Kidney (tissue), 14 donors: ENCODE measurements around the gene DTX2. TPM values are rescaled to one million over a fixed set of nuclear protein-coding genes. Genes with fewer than 3 reads are reported as not detected.
"Not testable (repeated sequence)": the region's sequence is repeated elsewhere in the genome, so short reads cannot be mapped to it uniquely, and the experiment has no call there.

Experiments used
- DNase-seq, 5 donors: peaks; one replicate each; pipeline ENCODE4 v3.0.0-alpha.2; 2013 to 2020
- FAIRE-seq: peaks from 2 replicates; lab custom pipeline; 2012; peaks lifted over from hg19 to GRCh38; lab: Jason Lieb, UNC
- H3K27ac ChIP-seq, 2 donors: one replicate each; pipeline ENCODE4 v1.7.0; 2013; ENCODE audit warnings: low read depth in 2 of 2, low read length in 2 of 2, inconsistent platforms in 1 of 2
- H3K27me3 ChIP-seq: one replicate; pipeline ENCODE4 v1.7.1; 2013; ENCODE audit warnings: low read length, inconsistent platforms; ENCODE audit not compliant: control insufficient read depth, insufficient read depth
- H3K36me3 ChIP-seq, 3 donors: one replicate each; pipeline versions ENCODE4 v1.7.0 to v1.7.1; 2013; ENCODE audit warnings: low read length in 3 of 3, control low read depth in 1 of 3, inconsistent platforms in 1 of 3; ENCODE audit not compliant: insufficient read depth in 3 of 3, control insufficient read depth in 2 of 3
- H3K4me1 ChIP-seq, 3 donors: one replicate each; pipeline versions ENCODE4 v1.7.0 to v1.7.1; 2013; ENCODE audit warnings: low read length in 3 of 3, inconsistent platforms in 1 of 3, low read depth in 1 of 3; ENCODE audit not compliant: control insufficient read depth in 2 of 3, insufficient read depth in 2 of 3
- H3K4me3 ChIP-seq, 3 donors: one replicate each; pipeline versions ENCODE4 v1.7.0 to v1.8.1; 2013; ENCODE audit warnings: low read length in 3 of 3, control low read depth in 1 of 3, inconsistent platforms in 1 of 3
- H3K9ac ChIP-seq, 3 donors: one replicate each; pipeline versions ENCODE4 v1.7.0 to v1.7.1; 2013; ENCODE audit warnings: low read length in 3 of 3, control low read depth in 1 of 3, inconsistent platforms in 1 of 3
- H3K9me3 ChIP-seq, 3 donors: one replicate each; pipeline versions ENCODE4 v1.7.0 to v1.7.1; 2013; ENCODE audit warnings: low read length in 3 of 3, control low read depth in 1 of 3, inconsistent platforms in 1 of 3; ENCODE audit not compliant: control insufficient read depth in 2 of 3, insufficient read depth in 1 of 3
- intact Hi-C: fragments of 100-400 bp; cut with DNase I; formaldehyde crosslinking; loops from one replicate; pipeline ENCODE4 v1.11.1; 2022
- polyA plus RNA-seq: library from polyadenylated mRNA; stranded (reverse); fragments of 350-450 nt; fragmentation: Illumina TruSeq; extraction: RNeasy Lipid Tissue Mini Kit (QIAGEN cat#74804); gene quantifications from one replicate; pipeline ENCODE4 v1.2.3, GENCODE V29; 2014; ENCODE audit warnings: low read depth, low replicate concordance; ENCODE audit not compliant: insufficient read depth
- total RNA-seq: library from RNA; stranded (reverse); fragmentation: NEBNext Ultra II Directional; extraction: Animal tissue kit (Norgen Biotek cat#: 25700); gene quantifications from one replicate; pipeline ENCODE4 v1.2.1, GENCODE V29; 2021
- TF ChIP-seq, protein P1 (sequence below): IDR thresholded peaks from 3 replicates; pipeline ENCODE4 v1.5.1; 2012; ENCODE audit warnings: mild to moderate bottlenecking, moderate library complexity, borderline replicate concordance; ENCODE audit not compliant: insufficient read depth; ENCODE audit errors: extremely low read depth
- donor health status: control.
- donor health status: control.
- donor health status: control.
- donor health status: control.
- donor health status: control.
- donor health status: DM: yes; HTN: yes; CAD: no.
- donor health status: Normal renal cell carcinoma (clear cell type).

The DTX2 gene
- total and polyA plus RNA-seq, 2 donors from 2014 or later: 8.1 to 21.6 TPM

DNA sequence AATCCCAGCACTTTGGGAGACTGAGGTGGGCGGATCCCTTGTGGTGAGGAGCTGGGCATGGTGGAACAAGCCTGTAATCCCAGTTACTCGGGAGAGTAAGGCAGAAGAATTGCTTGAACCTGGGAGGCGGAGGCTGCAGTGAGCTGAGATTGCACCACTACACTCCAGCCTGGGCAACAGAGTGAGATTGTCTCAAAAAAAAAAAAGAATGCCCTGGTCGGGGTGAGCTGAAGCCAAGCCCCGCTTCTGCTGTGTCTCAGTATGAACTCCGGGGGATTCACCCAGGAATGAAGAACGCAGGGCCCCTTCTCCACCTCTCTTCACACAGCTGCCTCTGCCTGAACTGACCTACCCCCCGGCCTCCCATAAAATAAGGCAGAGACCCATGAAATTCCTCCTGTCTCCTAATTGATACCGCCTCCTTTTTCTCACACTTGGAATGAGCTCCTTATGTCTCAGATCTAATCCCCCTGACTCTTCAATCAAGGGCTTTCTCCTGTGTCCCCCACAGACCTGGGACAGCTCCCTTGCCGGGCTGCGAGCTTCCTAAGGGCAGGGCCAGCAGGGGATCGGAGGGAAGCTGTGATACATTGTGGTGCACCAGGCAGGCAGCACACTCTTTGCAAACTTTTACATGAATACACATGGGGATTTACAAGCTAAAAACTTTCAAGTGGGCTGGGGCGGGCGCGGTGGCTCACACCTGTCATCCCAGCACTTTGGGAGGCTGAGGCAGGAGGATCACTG lies 37.7 kb upstream of the DTX2 start:
- Histone ChIP-seq H3K4me1 (peaks cover 0 to 2% (median 2%) of the 10 kb centered on the region in 3 donors), H3K27me3 (no peaks in the 10 kb centered on the region), H3K27ac (no peak overlapping the region), H3K9ac (no peak overlapping the region), H3K4me3 (no peak overlapping the region), H3K36me3 (no peaks in the 10 kb centered on the region), H3K9me3 (peaks cover 0 to 3% (median 0%) of the 10 kb centered on the region in 3 donors)
- TF ChIP-seq, protein P1, sequence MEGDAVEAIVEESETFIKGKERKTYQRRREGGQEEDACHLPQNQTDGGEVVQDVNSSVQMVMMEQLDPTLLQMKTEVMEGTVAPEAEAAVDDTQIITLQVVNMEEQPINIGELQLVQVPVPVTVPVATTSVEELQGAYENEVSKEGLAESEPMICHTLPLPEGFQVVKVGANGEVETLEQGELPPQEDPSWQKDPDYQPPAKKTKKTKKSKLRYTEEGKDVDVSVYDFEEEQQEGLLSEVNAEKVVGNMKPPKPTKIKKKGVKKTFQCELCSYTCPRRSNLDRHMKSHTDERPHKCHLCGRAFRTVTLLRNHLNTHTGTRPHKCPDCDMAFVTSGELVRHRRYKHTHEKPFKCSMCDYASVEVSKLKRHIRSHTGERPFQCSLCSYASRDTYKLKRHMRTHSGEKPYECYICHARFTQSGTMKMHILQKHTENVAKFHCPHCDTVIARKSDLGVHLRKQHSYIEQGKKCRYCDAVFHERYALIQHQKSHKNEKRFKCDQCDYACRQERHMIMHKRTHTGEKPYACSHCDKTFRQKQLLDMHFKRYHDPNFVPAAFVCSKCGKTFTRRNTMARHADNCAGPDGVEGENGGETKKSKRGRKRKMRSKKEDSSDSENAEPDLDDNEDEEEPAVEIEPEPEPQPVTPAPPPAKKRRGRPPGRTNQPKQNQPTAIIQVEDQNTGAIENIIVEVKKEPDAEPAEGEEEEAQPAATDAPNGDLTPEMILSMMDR: no peak
- no peak for FAIRE-seq
- DNase-seq: peak in 4 of 5 donors; percentile 22 to 87 (median 59)
- intact Hi-C loops: no loop called here

DNA sequence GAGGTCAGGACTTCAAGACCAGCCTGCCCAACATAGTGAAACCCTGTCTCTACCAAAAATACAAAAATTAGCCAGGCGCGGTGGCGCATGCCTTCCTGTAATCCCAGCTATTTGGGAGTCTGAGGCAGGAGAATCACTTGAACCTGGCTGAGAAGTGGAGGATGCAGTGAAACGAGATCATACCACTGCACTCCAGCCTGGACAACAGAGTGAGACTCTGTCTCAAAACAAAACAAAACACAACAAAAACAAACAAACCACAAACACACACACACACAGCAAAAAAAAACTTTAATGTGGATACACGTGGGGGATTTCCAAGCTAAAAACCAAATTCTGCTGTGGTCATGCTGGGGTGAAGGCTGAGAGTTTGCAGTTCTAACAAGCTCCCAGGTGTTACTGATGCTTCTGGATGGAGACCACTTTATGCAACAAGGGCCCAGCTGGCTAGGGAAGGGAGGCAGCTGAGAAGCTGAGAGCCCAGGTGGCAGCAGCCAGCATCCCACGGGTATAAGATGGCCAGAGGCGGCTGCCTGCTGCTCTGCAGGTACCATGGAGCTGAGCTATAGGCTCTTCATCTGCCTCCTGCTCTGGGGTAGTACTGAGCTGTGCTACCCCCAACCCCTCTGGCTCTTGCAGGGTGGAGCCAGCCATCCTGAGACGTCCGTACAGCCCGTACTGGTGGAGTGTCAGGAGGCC lies 36.9 kb upstream of the DTX2 start, which contains the start of gene ZP3:
TSS of gene ZP3 (plus strand) at position 538 of the 699 bp plus-strand sequence. CDS start at position 553, 15 bp downstream.
- peaks cover 0 to 2% (median 2%) of the 10 kb centered on the region in 3 donors for H3K4me1 ChIP-seq
- peaks cover 0 to 3% (median 0%) of the 10 kb centered on the region in 3 donors for H3K9me3 ChIP-seq
- H3K4me3 ChIP-seq: no peak within 1 kb of the TSS
- TF ChIP-seq, protein P1: no peak
- peak in 1 of 5 donors; percentile 55 for DNase-seq
- H3K36me3 ChIP-seq: no peaks in the 10 kb centered on the region
- no peaks in the 10 kb centered on the region for H3K27me3 ChIP-seq
- no peak for FAIRE-seq
- intact Hi-C loops: no loop called here
- H3K9ac ChIP-seq: no peak within 1 kb of the TSS
- H3K27ac ChIP-seq: no peak within 1 kb of the TSS

DNA sequence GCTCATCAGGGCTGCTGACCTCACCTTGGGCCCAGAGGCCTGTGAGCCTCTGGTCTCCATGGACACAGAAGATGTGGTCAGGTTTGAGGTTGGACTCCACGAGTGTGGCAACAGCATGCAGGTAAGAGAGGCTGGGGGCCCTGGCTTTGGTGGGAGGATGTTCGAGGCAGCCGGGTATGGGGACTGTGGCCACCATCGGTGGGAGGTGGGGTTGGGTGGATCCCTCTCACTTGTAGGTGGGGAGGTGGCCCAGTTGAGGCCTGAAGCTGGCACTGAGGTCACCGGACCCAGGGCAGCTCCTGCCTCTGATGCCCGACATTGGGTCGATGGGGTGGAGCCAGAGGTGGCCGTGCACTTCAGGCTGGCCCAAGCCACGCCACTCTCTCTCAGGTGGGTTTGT lies 36.4 kb upstream of the DTX2 start:
- intact Hi-C loops: no loop called here
- H3K4me1 ChIP-seq: peaks cover 0 to 2% (median 2%) of the 10 kb centered on the region in 3 donors
- DNase-seq: peak in 1 of 5 donors; percentile 65
- H3K9ac ChIP-seq: no peak overlapping the region
- no peaks in the 10 kb centered on the region for H3K36me3 ChIP-seq
- FAIRE-seq: no peak
- TF ChIP-seq, protein P1: no peak
- peaks cover 0 to 2% (median 0%) of the 10 kb centered on the region in 3 donors for H3K9me3 ChIP-seq
- H3K27ac ChIP-seq: no peak overlapping the region
- no peak overlapping the region for H3K4me3 ChIP-seq
- H3K27me3 ChIP-seq: no peaks in the 10 kb centered on the region

DNA sequence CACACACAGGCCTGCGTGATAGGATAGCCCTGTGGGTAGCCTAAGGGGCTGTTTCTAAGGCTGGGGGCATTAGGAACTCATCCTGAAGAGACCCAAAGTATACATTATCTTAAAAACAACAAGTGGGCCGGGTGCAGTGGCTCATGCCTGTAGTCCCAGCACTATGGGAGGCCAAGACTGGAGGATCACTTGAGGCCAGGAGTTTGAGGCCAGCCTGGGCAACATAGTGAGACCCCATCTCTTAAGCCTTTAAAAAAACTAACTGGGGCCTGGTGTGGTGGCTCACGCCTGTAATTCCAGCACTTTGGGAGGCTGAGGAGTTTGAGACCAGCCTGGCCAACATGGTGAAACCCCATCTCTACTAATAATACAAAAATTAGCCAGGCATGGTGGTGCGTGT lies 36.0 kb upstream of the DTX2 start:
- H3K9ac ChIP-seq, H3K27me3 ChIP-seq, intact Hi-C loops, FAIRE-seq, H3K27ac ChIP-seq, H3K4me3 ChIP-seq, H3K36me3 ChIP-seq, H3K9me3 ChIP-seq, H3K4me1 ChIP-seq: not testable (repeated sequence)
- peak in 1 of 5 donors; percentile 37 for DNase-seq
